ENCODE measurements around the gene POLD1. TPM values are rescaled to one million over a fixed set of nuclear protein-coding genes. Genes with fewer than 3 reads are reported as not detected.

POLD1 gene
- total and polyA plus RNA-seq, 3 experiments from 2014 or later, result 29.4 to 160 (median 154) TPM

GRCh38 chr19:50427318-50427925, 43.3 kb downstream of the POLD1 start:
- peaks cover 0 to 4% (median 0%) of the 10 kb centered on the region in 3 donors for H3K36me3 Mint-ChIP-seq
- H3K4me1 ChIP-seq (ENCODE audit: insufficient read depth, low read length), result peaks cover 7% of the 10 kb centered on the region
- no peaks in the 10 kb centered on the region for H3K36me3 ChIP-seq (ENCODE audit: insufficient read depth, low read length)
- POLR2A ChIA-PET, result interaction anchor here (0.6 kb wide), 1 partner anchor 35 kb away, joined by 3 read pairs; no protein-coding TSS in a partner anchor
- H3K4me1 Mint-ChIP-seq, result peaks cover 11 to 15% (median 12%) of the 10 kb centered on the region in 3 donors
- DNase-seq, result no peak
- H3K27me3 Mint-ChIP-seq, result peaks cover 21 to 37% of the 10 kb centered on the region in 2 donors
- H3K9me3 Mint-ChIP-seq, result no peaks in the 10 kb centered on the region
- H3K27me3 ChIP-seq (ENCODE audit: insufficient read depth, low read length, poor library complexity, severe bottlenecking), result no peaks in the 10 kb centered on the region
- CTCF ChIA-PET, result no interaction called here
- no peak overlapping the region for H3K27ac ChIP-seq (ENCODE audit: low read depth, low read length)
- H3K4me3 Mint-ChIP-seq, result peak overlapping the region in 2 of 7 donors; percentile 3 to 52
- no peak overlapping the region for H3K27ac Mint-ChIP-seq
- no peak overlapping the region for H3K4me3 ChIP-seq (ENCODE audit: low read length)
- H3K9me3 ChIP-seq (ENCODE audit: low read length), result no peaks in the 10 kb centered on the region

- DNase-seq, result peak in 1 of 5 donors; percentile 23
- CTCF ChIA-PET, result interaction anchor here (1.2 kb wide), 1 partner anchor 60 kb away, joined by 3 read pairs; no protein-coding TSS in a partner anchor
These were observed 43.9 kb downstream of the POLD1 start for GRCh38 chr19:50427997-50428425.

GRCh38 chr19:50428772-50429463, 44.8 kb downstream of the POLD1 start:
- no peaks in the 10 kb centered on the region for H3K36me3 ChIP-seq (ENCODE audit: insufficient read depth, low read length)
- H3K4me3 ChIP-seq (ENCODE audit: low read length), result no peak overlapping the region
- H3K27me3 Mint-ChIP-seq, result peaks cover 18 to 41% of the 10 kb centered on the region in 2 donors
- no peak overlapping the region for H3K27ac ChIP-seq (ENCODE audit: low read depth, low read length)
- H3K9me3 ChIP-seq (ENCODE audit: low read length), result no peaks in the 10 kb centered on the region
- peaks cover 11 to 15% (median 12%) of the 10 kb centered on the region in 3 donors for H3K4me1 Mint-ChIP-seq
- peaks cover 9% of the 10 kb centered on the region for H3K4me1 ChIP-seq (ENCODE audit: insufficient read depth, low read length)
- POLR2A ChIA-PET, result no interaction called here
- DNase-seq, result no peak
- no peaks in the 10 kb centered on the region for H3K9me3 Mint-ChIP-seq
- CTCF ChIA-PET, result interaction anchor here (1.2 kb wide), 1 partner anchor 60 kb away, joined by 3 read pairs; no protein-coding TSS in a partner anchor
- H3K27me3 ChIP-seq (ENCODE audit: insufficient read depth, low read length, poor library complexity, severe bottlenecking), result peaks cover 4% of the 10 kb centered on the region
- peak overlapping the region in 1 of 7 donors; percentile 54 for H3K4me3 Mint-ChIP-seq
- peaks cover 0 to 4% (median 0%) of the 10 kb centered on the region in 3 donors for H3K36me3 Mint-ChIP-seq
- H3K27ac Mint-ChIP-seq, result no peak overlapping the region

More at GRCh38 chr19:50427997-50428425, 43.9 kb downstream of the POLD1 start:
- Mint-ChIP-seq H3K27ac (no peak overlapping the region), H3K4me3 (peak overlapping the region in 3 of 7 donors; percentile 3 to 68 (median 52)), H3K4me1 (peaks cover 11 to 15% (median 12%) of the 10 kb centered on the region in 3 donors), H3K36me3 (peaks cover 0 to 4% (median 0%) of the 10 kb centered on the region in 3 donors), H3K9me3 (no peaks in the 10 kb centered on the region), H3K27me3 (peaks cover 21 to 43% of the 10 kb centered on the region in 2 donors)
- H3K27me3 ChIP-seq (ENCODE audit: insufficient read depth, low read length, poor library complexity, severe bottlenecking), result peaks cover 4% of the 10 kb centered on the region
- H3K4me1 ChIP-seq (ENCODE audit: insufficient read depth, low read length), result peaks cover 9% of the 10 kb centered on the region
- POLR2A ChIA-PET, result interaction anchor here (0.6 kb wide), 1 partner anchor 34 kb away, joined by 3 read pairs; no protein-coding TSS in a partner anchor
- H3K36me3 ChIP-seq (ENCODE audit: insufficient read depth, low read length), result no peaks in the 10 kb centered on the region
- H3K4me3 ChIP-seq (ENCODE audit: low read length), result peak overlapping the region; percentile 28
- no peaks in the 10 kb centered on the region for H3K9me3 ChIP-seq (ENCODE audit: low read length)
- H3K27ac ChIP-seq (ENCODE audit: low read depth, low read length), result no peak overlapping the region

GRCh38 chr19:50430888-50431342, 46.8 kb downstream of the POLD1 start:
- no peak for DNase-seq
- CTCF ChIA-PET, result no interaction called here
- peaks cover 20 to 43% of the 10 kb centered on the region in 2 donors for H3K27me3 Mint-ChIP-seq

GRCh38 chr19:50431343-50432220, 47.4 kb downstream of the POLD1 start:
- CTCF ChIA-PET, result no interaction called here

More at GRCh38 chr19:50430888-50431342, 46.8 kb downstream of the POLD1 start:
- POLR2A ChIA-PET, result no interaction called here
- no peaks in the 10 kb centered on the region for H3K9me3 ChIP-seq (ENCODE audit: low read length)
- peaks cover 4% of the 10 kb centered on the region for H3K27me3 ChIP-seq (ENCODE audit: insufficient read depth, low read length, poor library complexity, severe bottlenecking)
- H3K9me3 Mint-ChIP-seq, result no peaks in the 10 kb centered on the region
- H3K4me1 ChIP-seq (ENCODE audit: insufficient read depth, low read length), result peaks cover 9% of the 10 kb centered on the region
- H3K27ac ChIP-seq (ENCODE audit: low read depth, low read length), result peak overlapping the region; percentile 19
- peaks cover 0 to 4% (median 0%) of the 10 kb centered on the region in 3 donors for H3K36me3 Mint-ChIP-seq
- peak overlapping the region; percentile 78 for H3K4me3 ChIP-seq (ENCODE audit: low read length)
- peak overlapping the region in 6 of 8 donors; percentile 47 to 86 (median 68) for H3K27ac Mint-ChIP-seq
- peaks cover 11 to 15% (median 12%) of the 10 kb centered on the region in 3 donors for H3K4me1 Mint-ChIP-seq
- H3K4me3 Mint-ChIP-seq, result peak overlapping the region; percentile 89 to 97 (median 91)
- H3K36me3 ChIP-seq (ENCODE audit: insufficient read depth, low read length), result no peaks in the 10 kb centered on the region

GRCh38 chr19:50432221-50433028, 48.3 kb downstream of the POLD1 start, which contains the start of gene MYBPC2:
TSS of gene MYBPC2 (plus strand) at chr19:50432892. CDS start at chr19:50432954, 62 bp downstream.
- Mint-ChIP-seq H3K36me3 (peaks cover 0 to 4% (median 0%) of the 10 kb centered on the region in 3 donors), H3K4me3 (peak within 1 kb of the TSS; percentile 89 to 97 (median 91)), H3K4me1 (peaks cover 11 to 15% (median 12%) of the 10 kb centered on the region in 3 donors), H3K27ac (peak within 1 kb of the TSS in 7 of 8 donors; percentile 64 to 96 (median 90)), H3K9me3 (peaks cover 0 to 3% (median 0%) of the 10 kb centered on the region in 5 donors), H3K27me3 (peaks cover 19 to 42% of the 10 kb centered on the region in 2 donors)
- POLR2A ChIA-PET, result no interaction called here
- Histone ChIP-seq H3K4me3 (ENCODE audit: low read length) (peak within 1 kb of the TSS; percentile 78), H3K9me3 (ENCODE audit: low read length) (no peaks in the 10 kb centered on the region), H3K36me3 (ENCODE audit: insufficient read depth, low read length) (no peaks in the 10 kb centered on the region), H3K27me3 (ENCODE audit: insufficient read depth, low read length, poor library complexity, severe bottlenecking) (peaks cover 4% of the 10 kb centered on the region), H3K27ac (ENCODE audit: low read depth, low read length) (peak within 1 kb of the TSS; percentile 19), H3K4me1 (ENCODE audit: insufficient read depth, low read length) (peaks cover 9% of the 10 kb centered on the region)
- DNase-seq, result no peak
- CTCF ChIA-PET, result no interaction called here

More at GRCh38 chr19:50431343-50432220, 47.4 kb downstream of the POLD1 start:
- peak overlapping the region; percentile 64 to 96 (median 86) for H3K27ac Mint-ChIP-seq
- H3K4me1 Mint-ChIP-seq, result peaks cover 11 to 15% (median 12%) of the 10 kb centered on the region in 3 donors
- peak overlapping the region; percentile 78 for H3K4me3 ChIP-seq (ENCODE audit: low read length)
- no peaks in the 10 kb centered on the region for H3K9me3 ChIP-seq (ENCODE audit: low read length)
- peak overlapping the region; percentile 19 for H3K27ac ChIP-seq (ENCODE audit: low read depth, low read length)
- peaks cover 9% of the 10 kb centered on the region for H3K4me1 ChIP-seq (ENCODE audit: insufficient read depth, low read length)
- H3K27me3 ChIP-seq (ENCODE audit: insufficient read depth, low read length, poor library complexity, severe bottlenecking), result peaks cover 4% of the 10 kb centered on the region
- peak; percentile 76 to 89 (median 86) for DNase-seq
- no peaks in the 10 kb centered on the region for H3K36me3 ChIP-seq (ENCODE audit: insufficient read depth, low read length)
- H3K9me3 Mint-ChIP-seq, result no peaks in the 10 kb centered on the region
- H3K4me3 Mint-ChIP-seq, result peak overlapping the region; percentile 89 to 97 (median 91)
- POLR2A ChIA-PET, result no interaction called here
- peaks cover 22 to 43% of the 10 kb centered on the region in 2 donors for H3K27me3 Mint-ChIP-seq
- peaks cover 0 to 4% (median 0%) of the 10 kb centered on the region in 3 donors for H3K36me3 Mint-ChIP-seq
